ENCODE results near the gene C1orf21. TPM values are rescaled to one million over a fixed set of nuclear protein-coding genes. Genes with fewer than 3 reads are reported as not detected.

The C1orf21 gene
- total RNA-seq, 1 experiment from 2014 or later, result 11.8 TPM

DNA sequence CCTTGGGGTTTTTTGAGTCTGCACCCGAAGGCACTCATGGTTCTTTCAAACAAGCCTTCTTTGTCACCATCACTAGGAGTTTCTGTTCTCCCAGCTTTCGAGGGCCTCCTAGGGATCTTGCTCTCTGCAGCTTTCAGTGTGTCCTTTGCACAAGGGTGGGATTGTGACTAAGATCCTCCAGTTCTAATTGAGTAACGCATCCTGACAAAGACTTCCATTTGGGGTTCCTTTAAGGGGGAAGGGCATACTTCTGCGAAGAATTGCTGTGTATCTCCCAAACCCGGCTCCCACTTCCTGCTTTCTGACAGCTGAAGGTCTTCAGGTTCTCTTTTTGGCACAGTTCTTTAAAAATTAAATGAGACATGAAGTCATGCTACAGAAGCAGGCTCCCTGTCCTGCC is 228.5 kb downstream of the C1orf21 start:
- DNase-seq, result no peak
- Histone ChIP-seq H3K36me3 (replicated peaks; ENCODE audit: control insufficient read depth, insufficient read depth, low read length) (no peaks in the 10 kb centered on the region), H3K27me3 (ENCODE audit: control insufficient read depth, insufficient read depth, low read length) (no peaks in the 10 kb centered on the region), H3K4me3 (ENCODE audit: insufficient read depth, low read depth, low read length) (no peak overlapping the region)

DNA sequence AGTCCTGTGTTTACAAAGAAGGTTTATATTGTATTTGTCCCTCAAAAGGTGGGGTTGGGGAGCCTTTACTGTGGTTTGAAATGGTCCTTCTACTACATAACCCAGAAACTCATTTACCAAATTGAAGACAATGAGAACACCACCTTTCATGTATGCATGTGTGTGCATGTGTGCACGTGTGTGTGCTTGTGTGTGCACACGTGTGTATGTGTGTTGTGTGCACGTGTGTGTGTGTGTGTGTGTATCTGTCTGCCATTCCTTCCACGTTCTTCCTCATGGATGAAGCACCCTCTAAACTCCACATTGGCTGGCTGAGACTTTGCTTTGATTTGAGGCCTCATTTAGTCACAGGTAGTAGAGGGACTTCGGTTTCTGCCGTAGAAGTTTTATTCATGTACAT is 229.7 kb downstream of the C1orf21 start:
- no peak overlapping the region for H3K4me3 ChIP-seq (ENCODE audit: insufficient read depth, low read depth, low read length)
- no peaks in the 10 kb centered on the region for H3K36me3 ChIP-seq (replicated peaks; ENCODE audit: control insufficient read depth, insufficient read depth, low read length)
- H3K27me3 ChIP-seq (ENCODE audit: control insufficient read depth, insufficient read depth, low read length), result no peaks in the 10 kb centered on the region
- no peak for DNase-seq

DNA sequence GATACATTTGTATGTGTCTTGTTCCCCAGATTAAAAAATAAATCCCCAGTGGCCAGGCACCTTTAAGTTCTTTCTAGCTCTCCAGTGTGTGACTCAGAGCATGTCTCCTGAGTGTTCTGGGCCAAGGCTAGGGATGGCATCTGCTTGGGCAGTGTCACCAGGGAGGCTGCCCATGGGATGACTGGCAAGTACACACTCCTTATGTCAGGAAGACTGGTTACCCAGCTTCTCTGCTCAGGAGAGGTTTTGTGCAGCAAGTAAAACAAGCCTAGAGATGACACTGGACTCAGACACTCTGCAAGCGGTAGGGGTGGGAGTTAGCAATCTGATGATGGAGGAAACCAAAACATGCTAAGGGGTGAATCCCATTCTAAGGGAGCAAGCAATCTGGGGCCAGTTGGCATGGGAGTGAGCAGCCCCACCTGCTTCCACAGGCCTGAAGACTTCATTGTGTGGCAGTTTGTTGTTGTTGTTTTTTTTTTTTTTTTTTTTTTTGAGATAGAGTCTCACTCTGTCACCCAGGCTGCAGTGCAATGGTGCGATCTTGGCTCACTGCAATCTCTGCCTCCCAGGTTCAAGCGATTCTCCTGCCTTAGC is 230.7 kb downstream of the C1orf21 start:
- Histone ChIP-seq H3K36me3 (replicated peaks; ENCODE audit: control insufficient read depth, insufficient read depth, low read length) (no peaks in the 10 kb centered on the region), H3K4me3 (ENCODE audit: insufficient read depth, low read depth, low read length) (no peak overlapping the region), H3K27me3 (ENCODE audit: control insufficient read depth, insufficient read depth, low read length) (no peaks in the 10 kb centered on the region)
- no peak for DNase-seq

DNA sequence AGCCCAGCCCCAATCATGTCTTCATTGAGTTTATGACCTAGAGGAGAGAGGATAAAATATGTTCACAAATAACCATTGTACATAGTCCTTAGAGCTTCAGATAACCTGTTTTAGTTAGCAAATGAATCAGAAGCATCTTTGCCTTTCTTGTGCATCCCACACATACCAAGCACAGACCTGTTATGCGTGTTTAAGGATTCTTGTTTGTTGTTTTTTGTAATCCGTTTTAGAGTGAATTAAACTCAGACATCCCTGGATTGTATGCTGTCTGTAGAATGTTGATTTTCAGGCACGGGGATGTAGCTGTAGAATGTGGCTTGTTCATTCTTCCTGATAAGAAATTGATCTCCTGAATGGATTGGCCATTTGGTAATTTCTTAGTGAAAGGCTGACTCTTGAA is 232.0 kb downstream of the C1orf21 start:
- Histone ChIP-seq H3K27me3 (ENCODE audit: control insufficient read depth, insufficient read depth, low read length) (no peaks in the 10 kb centered on the region), H3K4me3 (ENCODE audit: insufficient read depth, low read depth, low read length) (no peak overlapping the region), H3K36me3 (replicated peaks; ENCODE audit: control insufficient read depth, insufficient read depth, low read length) (no peaks in the 10 kb centered on the region)
- DNase-seq, result no peak

DNA sequence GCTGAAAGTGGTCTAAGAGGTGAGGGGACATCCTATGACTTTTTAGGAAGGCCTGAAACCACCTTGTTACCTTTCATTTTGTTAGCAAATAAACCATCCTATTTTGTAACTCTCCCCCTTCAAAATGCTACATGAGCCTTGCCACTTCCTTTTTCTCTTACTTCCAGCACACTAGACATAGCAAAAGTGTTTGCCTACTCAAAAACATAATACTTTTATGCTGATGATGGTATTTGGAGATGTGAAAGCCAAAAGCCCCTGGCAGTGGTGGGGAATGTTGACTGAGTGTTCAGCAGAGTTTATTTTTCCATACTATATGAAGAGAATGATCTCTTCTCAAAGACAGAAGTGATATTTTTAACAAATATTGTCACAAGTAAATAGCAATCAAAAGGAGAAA is 233.6 kb downstream of the C1orf21 start:
- no peak overlapping the region for H3K4me3 ChIP-seq (ENCODE audit: insufficient read depth, low read depth, low read length)
- no peak for DNase-seq
- H3K36me3 ChIP-seq (replicated peaks; ENCODE audit: control insufficient read depth, insufficient read depth, low read length), result no peaks in the 10 kb centered on the region

DNA sequence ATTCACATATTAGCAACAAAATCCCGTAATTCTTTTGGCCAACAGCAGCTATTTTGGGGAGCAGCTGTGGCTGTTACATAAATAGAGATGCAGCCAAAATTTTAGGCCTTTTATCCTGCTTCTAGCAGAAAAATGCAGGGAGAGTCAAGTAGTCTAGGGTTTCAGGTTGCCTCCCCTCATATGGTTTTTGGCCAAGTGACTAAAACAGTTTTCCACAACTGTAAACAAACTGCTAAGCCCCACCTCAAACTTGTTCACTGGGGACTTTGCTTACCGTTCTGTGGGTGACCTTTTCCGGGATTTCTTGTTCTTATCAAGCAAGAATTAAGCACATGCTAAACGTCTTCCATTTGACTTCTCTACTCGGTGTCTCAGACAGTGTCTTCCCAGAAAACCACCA is 234.4 kb downstream of the C1orf21 start:
- H3K4me3 ChIP-seq (ENCODE audit: insufficient read depth, low read depth, low read length), result no peak overlapping the region
- H3K27me3 ChIP-seq (ENCODE audit: control insufficient read depth, insufficient read depth, low read length), result no peaks in the 10 kb centered on the region
- no peak for DNase-seq
- H3K36me3 ChIP-seq (replicated peaks; ENCODE audit: control insufficient read depth, insufficient read depth, low read length), result no peaks in the 10 kb centered on the region

More for the DNA sequence above, 233.6 kb downstream of the C1orf21 start:
- no peaks in the 10 kb centered on the region for H3K27me3 ChIP-seq (ENCODE audit: control insufficient read depth, insufficient read depth, low read length)

DNA sequence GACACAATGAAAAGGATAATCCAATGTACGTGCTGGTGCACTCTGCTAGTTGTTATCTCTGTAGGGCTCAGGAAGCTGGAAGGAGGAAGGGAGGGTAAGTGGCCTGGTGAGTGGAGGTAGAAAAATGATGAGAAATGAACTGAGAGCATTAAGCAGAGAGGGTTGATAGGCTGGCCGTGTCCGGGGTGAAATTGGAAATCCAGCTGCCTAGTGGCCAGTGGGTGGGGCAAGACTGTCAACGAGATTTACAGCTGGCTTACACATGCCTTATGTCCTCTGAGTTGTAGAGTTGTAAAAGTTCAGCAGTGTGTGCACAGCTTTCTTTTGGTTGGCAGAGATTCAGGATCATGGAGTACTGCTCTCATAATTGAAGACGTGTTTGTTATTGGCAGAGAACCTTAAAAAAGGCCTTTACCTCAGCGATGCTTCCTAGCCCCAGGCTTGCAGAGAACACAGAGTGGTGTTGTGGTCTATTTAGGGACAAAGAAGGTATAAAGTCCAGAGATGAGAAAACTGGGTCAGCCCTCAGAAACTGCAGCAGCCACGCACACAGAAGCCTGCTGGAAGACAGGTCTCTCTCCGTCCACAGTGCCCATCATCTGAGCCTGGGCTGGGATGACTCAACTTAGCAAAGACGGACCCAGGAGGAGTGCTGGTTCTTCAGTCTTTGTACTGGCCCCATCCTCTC is 235.5 kb downstream of the C1orf21 start:
- Histone ChIP-seq H3K27me3 (ENCODE audit: control insufficient read depth, insufficient read depth, low read length) (no peaks in the 10 kb centered on the region), H3K36me3 (replicated peaks; ENCODE audit: control insufficient read depth, insufficient read depth, low read length) (no peaks in the 10 kb centered on the region), H3K4me3 (ENCODE audit: insufficient read depth, low read depth, low read length) (no peak overlapping the region)
- no peak for DNase-seq

DNA sequence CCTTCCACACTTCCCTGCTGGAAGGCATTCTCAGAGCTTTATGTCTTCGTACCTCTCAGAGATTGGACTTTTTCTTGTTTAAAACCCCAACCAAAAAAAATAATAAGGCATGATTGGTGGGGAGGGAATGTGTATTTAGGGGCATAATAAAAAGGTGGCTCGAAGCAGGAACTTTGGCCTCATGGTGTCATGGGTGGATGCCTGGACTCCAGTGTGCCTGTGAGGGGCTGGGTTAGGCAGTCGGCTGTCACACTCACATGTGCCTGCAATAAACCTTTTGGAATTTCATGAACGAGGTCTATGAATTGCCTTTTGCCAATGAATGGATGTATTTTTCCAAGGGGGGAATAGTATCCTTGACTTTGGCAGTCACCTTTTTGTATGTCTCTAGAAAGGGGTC is 236.6 kb downstream of the C1orf21 start:
- no peaks in the 10 kb centered on the region for H3K27me3 ChIP-seq (ENCODE audit: control insufficient read depth, insufficient read depth, low read length)
- H3K36me3 ChIP-seq (replicated peaks; ENCODE audit: control insufficient read depth, insufficient read depth, low read length), result no peaks in the 10 kb centered on the region
- no peak overlapping the region for H3K4me3 ChIP-seq (ENCODE audit: insufficient read depth, low read depth, low read length)
- DNase-seq, result no peak

DNA sequence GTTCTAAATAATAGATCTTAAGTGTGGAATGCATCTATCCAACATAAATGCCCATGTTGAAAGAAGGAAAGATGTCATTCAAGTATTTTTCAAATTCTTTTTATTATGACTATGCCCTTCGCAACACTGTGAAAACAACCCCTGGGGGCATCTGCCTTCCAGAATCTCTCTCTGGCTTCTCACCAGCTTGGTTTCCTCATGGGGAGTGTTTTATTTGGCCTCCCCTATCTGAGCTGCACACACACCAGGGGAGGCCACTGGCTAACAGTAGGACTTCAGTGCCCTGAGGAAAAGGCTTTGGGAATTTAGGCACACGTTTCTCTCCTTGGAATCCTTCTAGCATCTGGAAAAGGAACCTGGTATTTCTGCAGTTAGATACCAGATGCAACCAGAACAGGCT is 237.2 kb downstream of the C1orf21 start:
- H3K4me3 ChIP-seq (ENCODE audit: insufficient read depth, low read depth, low read length), result no peak overlapping the region
- no peaks in the 10 kb centered on the region for H3K36me3 ChIP-seq (replicated peaks; ENCODE audit: control insufficient read depth, insufficient read depth, low read length)
- H3K27me3 ChIP-seq (ENCODE audit: control insufficient read depth, insufficient read depth, low read length), result no peaks in the 10 kb centered on the region
- DNase-seq, result no peak

DNA sequence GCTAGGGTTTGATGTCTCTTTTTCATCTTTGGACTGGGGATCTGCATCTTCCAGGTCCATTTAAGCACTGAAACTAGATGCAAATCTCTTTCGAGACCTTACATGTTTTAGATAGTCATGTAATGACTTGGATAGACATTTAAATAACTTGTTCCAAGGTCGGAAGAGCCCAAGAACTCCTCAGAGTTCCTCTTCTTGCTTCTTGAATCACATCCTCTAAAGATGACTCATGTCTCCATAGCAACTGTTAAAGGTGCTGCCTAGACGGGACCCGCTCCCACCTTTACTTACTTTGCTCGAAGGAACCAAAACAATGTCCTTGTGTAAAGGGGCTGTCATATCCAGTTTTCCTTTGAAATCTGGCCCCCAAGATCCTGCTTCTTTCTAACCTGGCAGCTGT is 237.8 kb downstream of the C1orf21 start:
- Histone ChIP-seq H3K36me3 (replicated peaks; ENCODE audit: control insufficient read depth, insufficient read depth, low read length) (no peaks in the 10 kb centered on the region), H3K4me3 (ENCODE audit: insufficient read depth, low read depth, low read length) (no peak overlapping the region), H3K27me3 (ENCODE audit: control insufficient read depth, insufficient read depth, low read length) (no peaks in the 10 kb centered on the region)
- no peak for DNase-seq

DNA sequence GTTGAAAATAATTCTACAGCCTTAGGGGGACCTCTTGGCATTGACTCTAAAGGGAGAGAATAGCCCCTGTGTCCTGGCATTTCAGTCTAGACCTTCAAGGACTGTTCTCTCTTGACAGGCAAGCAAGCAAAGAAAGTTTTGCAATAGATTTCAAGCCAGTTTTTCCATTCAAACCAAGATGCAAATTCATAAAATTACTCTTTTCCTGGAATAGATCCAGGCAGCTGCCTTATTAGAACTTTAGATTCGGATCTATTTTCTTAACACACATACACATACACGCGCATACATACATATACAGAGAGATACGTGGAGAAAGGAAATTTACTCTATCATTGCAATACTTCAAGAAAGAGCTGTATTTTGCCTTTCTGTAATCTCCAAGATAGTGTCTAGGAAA is 238.4 kb downstream of the C1orf21 start:
- H3K27me3 ChIP-seq (ENCODE audit: control insufficient read depth, insufficient read depth, low read length), result no peaks in the 10 kb centered on the region
- no peaks in the 10 kb centered on the region for H3K36me3 ChIP-seq (replicated peaks; ENCODE audit: control insufficient read depth, insufficient read depth, low read length)
- no peak for DNase-seq

DNA sequence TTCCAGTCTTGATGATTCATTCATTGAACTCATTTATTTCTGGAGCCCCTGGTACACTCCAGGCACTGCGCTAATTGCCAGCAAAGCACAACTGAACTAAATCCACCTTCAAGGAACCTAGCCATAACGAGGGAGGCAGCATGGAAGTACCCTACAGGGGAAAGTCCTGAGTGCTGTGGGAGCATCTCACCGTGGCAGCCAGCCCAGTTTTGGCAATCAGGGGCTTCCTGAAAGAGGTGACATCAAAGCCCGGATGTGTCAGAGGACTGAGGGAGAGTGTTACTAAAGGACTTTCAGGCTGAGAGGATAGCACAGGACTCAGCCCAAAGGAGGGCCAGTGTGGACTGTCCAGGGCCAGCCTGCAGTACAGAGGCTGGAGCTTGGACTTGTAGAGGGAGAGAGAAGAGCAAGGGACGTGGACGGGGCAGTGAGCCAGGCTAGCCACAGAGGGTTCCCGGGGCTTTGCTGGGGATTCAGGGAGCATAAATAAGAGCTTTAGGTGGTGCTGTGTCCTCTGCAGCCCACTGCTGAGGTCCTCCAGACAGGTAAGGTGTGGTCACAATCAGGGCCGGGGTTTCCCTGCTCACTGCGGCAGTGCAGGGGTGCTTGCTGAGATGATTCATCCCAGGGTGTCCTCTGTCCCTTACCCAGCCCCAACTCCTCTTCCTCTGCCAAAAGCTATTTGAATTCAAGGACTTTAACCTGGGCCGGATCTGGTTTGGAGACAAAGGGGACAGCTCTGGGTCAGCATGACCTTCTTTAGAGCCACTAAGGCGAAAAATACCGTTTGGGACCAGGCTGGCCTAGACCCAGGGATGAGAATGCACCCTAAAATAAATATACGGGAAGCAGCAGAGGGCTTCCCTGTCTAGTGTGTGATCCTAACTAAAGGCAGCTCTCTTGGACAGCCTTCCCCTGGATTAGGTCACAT is 239.5 kb downstream of the C1orf21 start:
- Histone ChIP-seq H3K27me3 (ENCODE audit: control insufficient read depth, insufficient read depth, low read length) (no peaks in the 10 kb centered on the region), H3K4me3 (ENCODE audit: insufficient read depth, low read depth, low read length) (no peak overlapping the region), H3K36me3 (replicated peaks; ENCODE audit: control insufficient read depth, insufficient read depth, low read length) (no peaks in the 10 kb centered on the region)
- no peak for DNase-seq

More for the DNA sequence above, 238.4 kb downstream of the C1orf21 start:
- H3K4me3 ChIP-seq (ENCODE audit: insufficient read depth, low read depth, low read length), result no peak overlapping the region

DNA sequence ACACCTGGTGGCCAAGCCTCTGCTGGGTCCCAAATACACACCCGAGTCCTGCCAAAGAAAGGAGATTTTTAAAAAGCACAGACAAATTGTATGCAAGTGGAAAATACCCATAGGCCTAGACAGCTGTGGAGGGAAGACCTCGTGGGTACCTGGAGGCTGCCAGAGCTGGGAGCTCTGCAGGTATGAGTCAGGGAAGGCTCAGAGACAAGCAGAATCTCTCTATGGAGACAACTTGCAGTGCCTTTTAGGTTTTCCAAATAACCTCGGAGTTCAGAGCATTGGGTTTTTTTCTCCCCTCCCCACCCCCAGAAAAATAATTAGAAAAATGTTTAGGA is 240.1 kb downstream of the C1orf21 start:
- H3K4me3 ChIP-seq (ENCODE audit: insufficient read depth, low read depth, low read length), result no peak overlapping the region
- no peaks in the 10 kb centered on the region for H3K36me3 ChIP-seq (replicated peaks; ENCODE audit: control insufficient read depth, insufficient read depth, low read length)
- no peaks in the 10 kb centered on the region for H3K27me3 ChIP-seq (ENCODE audit: control insufficient read depth, insufficient read depth, low read length)
- no peak for DNase-seq

DNA sequence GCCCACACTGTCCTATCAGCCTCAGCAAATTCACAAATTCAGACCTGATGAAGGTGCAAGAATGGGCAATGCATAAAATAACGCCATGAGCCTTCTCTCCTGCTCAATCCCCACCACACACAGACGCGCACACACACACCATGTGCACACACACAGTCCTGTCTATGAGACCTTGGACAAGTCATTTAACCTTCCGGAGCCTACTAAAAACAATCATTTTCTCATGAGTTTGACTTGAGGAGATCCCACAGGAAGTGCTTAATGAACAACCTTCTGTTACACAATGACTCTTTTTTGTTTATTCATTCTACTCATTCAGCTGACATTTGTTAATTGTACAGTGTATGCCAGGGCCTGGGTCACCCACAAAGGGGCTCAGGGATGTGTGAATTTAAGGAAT is 242.4 kb downstream of the C1orf21 start:
- DNase-seq, result no peak
- Histone ChIP-seq H3K4me3 (ENCODE audit: insufficient read depth, low read depth, low read length) (no peak overlapping the region), H3K27me3 (ENCODE audit: control insufficient read depth, insufficient read depth, low read length) (no peaks in the 10 kb centered on the region), H3K36me3 (replicated peaks; ENCODE audit: control insufficient read depth, insufficient read depth, low read length) (no peaks in the 10 kb centered on the region)

DNA sequence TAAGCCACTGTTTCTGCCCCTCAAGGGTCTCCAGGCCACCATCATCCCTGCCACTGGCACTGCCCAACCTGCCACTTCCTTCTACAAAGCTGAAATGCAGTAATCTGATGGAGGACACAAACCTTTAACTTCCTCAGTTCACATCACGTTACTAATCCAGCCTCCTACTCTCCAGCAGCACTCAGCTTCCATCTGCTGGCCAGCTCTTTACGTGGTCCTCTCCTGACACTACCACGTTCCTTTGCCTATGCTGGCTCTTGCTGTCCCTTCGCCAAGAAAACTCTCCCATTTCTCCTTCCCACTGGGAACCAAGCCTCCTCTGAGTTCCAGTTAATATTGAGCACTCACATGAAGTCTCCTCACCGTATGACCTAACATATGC is 243.8 kb downstream of the C1orf21 start:
- Histone ChIP-seq H3K4me3 (ENCODE audit: insufficient read depth, low read depth, low read length) (no peak overlapping the region), H3K36me3 (replicated peaks; ENCODE audit: control insufficient read depth, insufficient read depth, low read length) (no peaks in the 10 kb centered on the region), H3K27me3 (ENCODE audit: control insufficient read depth, insufficient read depth, low read length) (no peaks in the 10 kb centered on the region)
- no peak for DNase-seq

All from H7 (cell line).